ENCODE data around the gene NLK. TPM values are rescaled to one million over a fixed set of nuclear protein-coding genes. Genes with fewer than 3 reads are reported as not detected.

Gene NLK
- total RNA-seq, 1 donor from 2014 or later, result 13.3 TPM

- peaks cover 76% of the 10 kb centered on the region for H3K4me1 ChIP-seq
- no peak overlapping the region for H3K4me3 ChIP-seq
- TF ChIP-seq POLR2A (IDR thresholded peaks at IDR 0.05) (no peak), POLR2AphosphoS5 (IDR thresholded peaks at IDR 0.05; ENCODE audit: insufficient read depth in 1 of 2, low read depth in 1 of 2) (no peak), CTCF (IDR thresholded peaks at IDR 0.05) (no peak)
- DNase-seq (ENCODE audit: extremely low spot score in 2 of 2), result no peak
- no peak overlapping the region for H3K27ac ChIP-seq
- no peaks in the 10 kb centered on the region for H3K9me3 ChIP-seq
- no peaks in the 10 kb centered on the region for H3K27me3 ChIP-seq
- intact Hi-C loops (cut with DNase I), result no loop called here
- H3K36me3 ChIP-seq, result no peaks in the 10 kb centered on the region
Observed at GRCh38 chr17:28047806-28048205, 5.3 kb downstream of the NLK start.

GRCh38 chr17:28049071-28049470 is 6.6 kb downstream of the NLK start:
- no peak for TF ChIP-seq CTCF (IDR thresholded peaks at IDR 0.05)

GRCh38 chr17:28053044-28053670 is 10.7 kb downstream of the NLK start:
- H3K9me3 ChIP-seq, result no peaks in the 10 kb centered on the region
- TF ChIP-seq CTCF (IDR thresholded peaks at IDR 0.05) (no peak), POLR2A (IDR thresholded peaks at IDR 0.05) (no peak), POLR2AphosphoS5 (IDR thresholded peaks at IDR 0.05; ENCODE audit: insufficient read depth in 1 of 2, low read depth in 1 of 2) (no peak)
- no peak overlapping the region for H3K27ac ChIP-seq
- no peaks in the 10 kb centered on the region for H3K27me3 ChIP-seq
- H3K36me3 ChIP-seq, result no peaks in the 10 kb centered on the region
- intact Hi-C loops (cut with DNase I), result no loop called here
- peaks cover 62% of the 10 kb centered on the region for H3K4me1 ChIP-seq
- DNase-seq (ENCODE audit: extremely low spot score in 2 of 2), result no peak
- H3K4me3 ChIP-seq, result no peak overlapping the region

More at GRCh38 chr17:28049071-28049470, 6.6 kb downstream of the NLK start:
- no peak for DNase-seq (ENCODE audit: extremely low spot score in 2 of 2)
- Histone ChIP-seq H3K27me3 (no peaks in the 10 kb centered on the region), H3K4me3 (no peak overlapping the region), H3K27ac (no peak overlapping the region), H3K9me3 (no peaks in the 10 kb centered on the region), H3K36me3 (no peaks in the 10 kb centered on the region), H3K4me1 (peaks cover 73% of the 10 kb centered on the region)
- intact Hi-C loops (cut with DNase I), result no loop called here

GRCh38 chr17:28053725-28054124 is 11.2 kb downstream of the NLK start:
- Histone ChIP-seq H3K36me3 (no peaks in the 10 kb centered on the region), H3K9me3 (no peaks in the 10 kb centered on the region), H3K4me3 (no peak overlapping the region), H3K27me3 (no peaks in the 10 kb centered on the region), H3K27ac (no peak overlapping the region), H3K4me1 (peaks cover 62% of the 10 kb centered on the region)
- intact Hi-C loops (cut with DNase I), result no loop called here
- TF ChIP-seq POLR2A (IDR thresholded peaks at IDR 0.05) (no peak), CTCF (IDR thresholded peaks at IDR 0.05) (no peak), POLR2AphosphoS5 (IDR thresholded peaks at IDR 0.05; ENCODE audit: insufficient read depth in 1 of 2, low read depth in 1 of 2) (no peak)
- DNase-seq (ENCODE audit: extremely low spot score in 2 of 2), result no peak

GRCh38 chr17:28055546-28056275 is 13.2 kb downstream of the NLK start:
- Histone ChIP-seq H3K36me3 (no peaks in the 10 kb centered on the region), H3K4me1 (peaks cover 53% of the 10 kb centered on the region), H3K27ac (no peak overlapping the region), H3K9me3 (no peaks in the 10 kb centered on the region), H3K4me3 (no peak overlapping the region), H3K27me3 (no peaks in the 10 kb centered on the region)
- no peak for TF ChIP-seq CTCF (IDR thresholded peaks at IDR 0.05)
- no peak for TF ChIP-seq POLR2A (IDR thresholded peaks at IDR 0.05)
- TF ChIP-seq POLR2AphosphoS5 (IDR thresholded peaks at IDR 0.05; ENCODE audit: insufficient read depth in 1 of 2, low read depth in 1 of 2), result no peak
- intact Hi-C loops (cut with DNase I), result no loop called here
- DNase-seq (ENCODE audit: extremely low spot score in 2 of 2), result no peak
